Activated CD4-positive, alpha-beta T cell treated with anti-CD3 and anti-CD28 coated beads for 24 hours (primary cell): Measurements from ENCODE around the gene NYNRIN.

Experiments
- DNase-seq, 2 donors: peaks; one replicate each; pipeline ENCODE4 v3.0.0-alpha.2; 2020; ENCODE audit warnings: low read depth in 2 of 2

Gene NYNRIN

DNA sequence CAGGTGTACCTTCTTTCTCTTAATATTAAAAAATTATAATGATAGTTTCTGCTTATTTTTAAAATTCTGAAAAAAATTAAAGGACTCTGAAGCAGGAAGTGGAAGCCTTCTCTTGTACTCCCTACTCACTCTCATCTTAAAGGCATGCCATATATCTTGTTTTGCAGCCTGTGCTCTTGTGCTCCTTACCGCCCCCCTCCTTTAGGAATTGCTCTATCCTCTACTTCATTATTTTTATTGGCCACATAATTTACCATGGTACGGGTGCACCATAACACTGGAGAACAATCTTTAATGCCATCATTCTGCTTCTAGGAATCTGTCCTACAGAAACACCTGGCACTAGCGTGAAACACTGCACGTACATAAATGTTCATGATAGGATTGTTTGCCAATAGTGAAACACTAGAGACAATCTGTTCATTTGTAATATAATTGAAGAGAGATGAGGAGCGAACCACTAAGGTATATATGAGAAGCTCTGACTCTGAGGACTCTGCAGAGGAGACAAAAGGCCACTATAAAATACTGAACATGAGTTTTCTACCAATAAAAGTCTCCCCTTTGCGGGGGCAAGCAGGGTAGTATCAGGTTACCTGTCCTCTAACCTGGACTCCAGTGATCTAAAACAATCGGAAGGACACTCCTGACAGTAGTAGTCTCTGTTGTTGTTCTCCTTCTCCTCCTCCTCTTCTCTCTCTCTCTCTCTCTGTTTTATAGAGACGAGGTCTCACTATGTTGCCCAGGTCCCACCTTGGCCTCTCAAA is 6.3 kb upstream of the NYNRIN start:
- no peak for DNase-seq

DNA sequence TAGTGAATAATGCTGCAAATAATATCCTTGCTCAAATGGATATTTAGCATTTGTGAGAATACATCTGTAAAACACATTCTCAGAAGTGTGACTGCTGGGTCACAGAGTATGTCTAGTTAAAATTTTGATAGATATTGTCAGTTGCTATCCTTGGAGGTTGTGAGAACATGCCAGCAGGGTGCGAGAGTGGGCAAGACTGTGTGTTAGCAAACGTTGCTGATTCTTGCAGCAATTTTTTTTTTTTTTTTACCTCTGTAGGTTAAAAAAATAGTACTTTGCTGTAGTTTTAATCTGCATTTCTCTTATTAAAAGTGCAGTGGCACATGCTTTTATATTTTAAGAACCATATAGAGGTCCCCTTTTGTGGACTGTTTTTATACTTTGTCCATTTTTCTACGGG is 4.5 kb upstream of the NYNRIN start:
- no peak for DNase-seq

DNA sequence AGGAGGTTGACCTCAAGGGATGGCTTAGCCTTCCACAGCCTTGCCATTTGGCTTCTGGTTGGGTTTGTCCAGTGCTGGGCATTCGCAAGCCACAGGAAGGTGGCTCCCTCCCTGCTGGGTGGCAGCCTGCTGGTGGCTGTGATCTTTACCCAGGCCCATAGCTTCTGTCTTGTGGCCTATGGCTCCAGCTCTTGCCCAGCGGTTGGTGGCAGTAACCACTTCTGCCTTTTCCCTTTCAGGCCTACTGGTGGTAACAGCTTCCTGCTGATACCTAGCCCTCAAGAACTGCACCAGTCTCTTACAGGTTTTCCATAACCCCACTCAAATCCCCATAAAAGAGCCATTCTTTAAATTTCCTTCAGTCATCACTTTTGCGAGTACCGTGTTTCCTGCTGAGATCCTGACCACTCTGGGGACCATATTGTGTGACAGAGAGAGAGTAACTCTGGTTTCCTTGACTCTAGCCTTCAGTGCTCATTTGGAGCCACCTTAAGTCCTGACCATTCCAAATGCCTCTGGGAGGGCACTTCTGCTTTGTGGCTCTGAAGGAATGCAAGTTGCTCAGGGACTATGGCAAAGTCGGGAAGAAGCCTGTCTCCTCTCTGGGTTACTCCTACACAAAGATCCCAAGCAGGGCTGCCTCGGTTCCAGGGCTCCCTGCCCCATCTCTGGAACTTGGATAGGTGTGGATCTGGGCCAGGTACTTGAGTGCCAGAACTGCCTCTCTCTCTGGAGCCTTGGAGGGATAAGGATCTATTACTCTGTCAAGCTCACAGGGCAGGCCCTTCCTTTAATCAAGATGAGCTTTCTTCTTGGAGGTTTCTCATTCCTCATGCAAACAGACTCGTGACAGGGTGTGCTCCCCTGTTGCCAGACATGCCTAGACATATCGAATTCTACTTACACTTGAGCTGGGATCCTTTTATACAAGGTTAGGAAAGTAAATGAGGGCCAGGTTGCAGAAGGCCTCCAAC is 2.9 kb upstream of the NYNRIN start:
- DNase-seq = no peak

DNA sequence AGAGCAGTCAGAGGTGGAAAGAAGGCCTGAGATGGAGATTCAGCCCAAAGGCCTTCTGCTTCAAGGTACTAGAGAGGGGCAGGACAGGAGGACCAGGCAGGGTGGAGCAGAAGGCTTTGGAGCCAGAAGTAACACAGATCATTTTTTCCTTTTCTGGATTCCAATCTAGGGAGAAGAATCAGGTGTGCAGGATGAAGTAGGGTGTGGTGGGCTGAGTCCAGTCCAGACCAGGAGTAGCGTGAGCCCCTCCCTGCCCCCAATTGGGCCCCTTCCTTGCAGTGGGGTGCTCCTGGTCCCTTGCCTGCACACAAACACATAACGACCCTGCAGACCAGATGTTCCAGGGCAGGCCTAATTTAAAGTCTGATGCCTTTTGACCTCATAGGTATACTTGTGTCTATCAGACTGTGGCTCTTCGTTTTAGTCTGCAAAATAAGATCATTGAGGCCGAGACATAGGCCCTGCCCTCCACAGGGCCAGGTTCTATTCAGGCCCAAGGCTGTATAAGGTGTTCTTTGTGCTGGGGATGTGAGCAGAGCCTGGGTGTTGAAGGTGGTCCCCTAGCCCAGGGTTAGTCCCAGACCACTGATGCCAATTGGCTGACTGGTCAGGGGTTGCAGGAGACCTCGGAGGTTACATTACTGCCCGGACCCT is 1.0 kb upstream of the NYNRIN start:
- no peak for DNase-seq

DNA sequence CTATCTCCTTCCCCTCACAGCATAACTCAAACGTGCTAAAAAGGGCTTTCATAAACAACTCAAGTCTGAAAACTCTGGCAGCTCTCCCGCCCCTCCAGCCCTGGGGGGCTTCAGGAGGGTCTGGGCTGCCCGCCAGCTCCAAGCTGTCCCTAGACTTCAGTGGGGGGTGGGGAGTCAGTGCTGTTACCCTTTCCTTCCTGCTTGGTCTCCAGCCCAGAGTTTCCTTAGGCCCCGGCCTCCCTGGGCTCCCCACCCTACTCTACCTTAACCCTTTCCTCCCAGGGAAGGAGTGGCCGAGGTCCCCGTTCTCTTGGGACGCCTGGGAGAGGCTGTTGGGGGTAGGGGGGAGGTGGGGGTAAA is 530 bp upstream of the NYNRIN start:
- DNase-seq = no peak

DNA sequence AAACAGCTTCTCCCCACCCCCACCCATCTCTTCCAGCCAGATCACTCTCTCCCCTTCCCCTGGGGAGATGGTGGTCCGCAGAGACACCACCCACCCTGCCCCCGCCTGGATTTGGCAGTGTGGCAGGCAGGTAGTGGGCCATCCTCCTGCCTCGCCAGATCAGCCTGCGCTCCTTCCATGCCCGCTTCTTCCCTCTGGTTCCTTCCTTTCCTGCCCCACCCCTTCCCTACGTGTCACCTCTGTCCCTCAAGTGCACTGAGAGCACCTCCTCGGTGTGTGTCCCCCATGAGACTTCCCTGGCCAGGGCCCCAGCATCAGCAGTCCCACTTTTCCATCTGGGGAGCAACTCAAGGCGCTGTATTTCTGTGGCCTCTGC is 632 bp downstream of the NYNRIN start:
- DNase-seq = no peak

DNA sequence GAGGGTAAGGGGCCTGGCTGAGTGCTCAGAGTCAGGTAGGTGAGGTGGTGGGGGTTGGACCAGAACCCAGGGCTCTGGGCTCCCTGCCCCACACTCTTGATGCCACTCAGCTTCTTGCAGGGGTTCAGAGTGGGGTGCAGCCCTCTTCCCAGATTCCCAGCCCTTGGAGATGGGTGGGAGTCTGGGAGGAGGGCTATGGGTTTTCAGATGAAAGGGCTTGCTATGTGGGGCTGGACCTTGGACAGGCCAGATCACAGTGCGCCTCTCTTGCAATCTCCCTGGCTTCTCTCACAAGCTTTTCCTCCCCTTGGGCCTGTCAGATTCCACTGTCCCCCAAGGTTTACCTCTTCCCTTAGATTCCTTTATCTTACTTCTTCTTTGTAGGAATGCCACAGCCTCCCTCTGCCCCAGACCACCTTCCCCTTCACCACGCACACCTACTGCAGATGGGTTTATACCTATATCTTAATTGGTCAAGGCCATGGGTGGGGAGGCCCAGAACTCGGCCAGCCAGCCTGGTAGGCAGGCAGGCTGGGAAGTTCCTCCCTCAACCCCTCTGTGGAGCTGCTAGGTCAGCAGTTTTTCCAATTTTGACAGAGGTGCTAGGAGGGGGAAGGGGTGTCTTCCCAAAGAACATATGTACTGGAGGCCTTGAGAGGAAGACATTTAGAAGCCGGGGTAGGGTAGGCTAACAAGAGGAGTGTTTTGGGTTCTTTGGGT is 1.4 kb downstream of the NYNRIN start:
- DNase-seq = no peak

DNA sequence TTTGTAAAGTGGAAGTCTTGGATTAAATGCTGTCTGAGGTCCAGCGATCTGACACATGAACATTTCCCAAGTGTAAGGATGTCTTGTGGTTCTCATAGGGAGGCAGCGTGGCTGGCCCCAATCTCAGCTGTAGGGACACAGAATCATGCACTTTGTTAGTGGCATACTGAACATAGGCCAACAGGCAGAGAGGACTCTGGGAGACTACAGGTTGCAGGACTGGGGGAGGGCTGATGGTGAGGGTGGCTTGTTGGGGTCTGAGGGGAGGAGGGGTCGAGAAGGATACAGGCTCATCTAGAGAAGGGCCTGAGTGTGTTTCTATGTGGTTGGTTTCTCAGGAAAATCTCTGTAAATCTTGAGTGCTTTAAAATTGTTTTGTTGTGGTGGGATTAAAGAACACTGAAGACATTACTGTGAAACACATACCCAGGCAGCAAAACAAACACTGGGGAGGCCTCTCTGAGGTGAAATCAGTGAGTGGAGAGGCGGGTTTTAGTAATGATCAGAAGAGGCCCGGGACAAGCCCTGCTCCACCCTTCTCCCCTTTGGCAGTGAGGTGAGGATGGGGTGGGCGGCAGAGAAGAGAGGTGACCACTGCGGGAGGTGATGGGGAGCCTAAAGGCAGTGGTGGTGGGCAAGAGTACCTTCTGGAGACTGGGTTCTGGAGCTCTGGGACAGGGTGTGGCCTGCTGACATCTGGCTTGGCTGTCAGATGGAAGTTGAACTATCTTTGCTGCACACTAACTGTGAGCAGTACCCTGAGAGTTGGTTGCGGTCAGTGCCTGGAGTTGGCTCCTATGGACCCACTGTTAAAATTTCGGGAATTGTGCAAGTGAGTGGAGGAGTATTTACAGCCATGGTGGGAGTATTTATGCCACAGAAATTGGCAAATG is 3.3 kb downstream of the NYNRIN start:
- no peak for DNase-seq

DNA sequence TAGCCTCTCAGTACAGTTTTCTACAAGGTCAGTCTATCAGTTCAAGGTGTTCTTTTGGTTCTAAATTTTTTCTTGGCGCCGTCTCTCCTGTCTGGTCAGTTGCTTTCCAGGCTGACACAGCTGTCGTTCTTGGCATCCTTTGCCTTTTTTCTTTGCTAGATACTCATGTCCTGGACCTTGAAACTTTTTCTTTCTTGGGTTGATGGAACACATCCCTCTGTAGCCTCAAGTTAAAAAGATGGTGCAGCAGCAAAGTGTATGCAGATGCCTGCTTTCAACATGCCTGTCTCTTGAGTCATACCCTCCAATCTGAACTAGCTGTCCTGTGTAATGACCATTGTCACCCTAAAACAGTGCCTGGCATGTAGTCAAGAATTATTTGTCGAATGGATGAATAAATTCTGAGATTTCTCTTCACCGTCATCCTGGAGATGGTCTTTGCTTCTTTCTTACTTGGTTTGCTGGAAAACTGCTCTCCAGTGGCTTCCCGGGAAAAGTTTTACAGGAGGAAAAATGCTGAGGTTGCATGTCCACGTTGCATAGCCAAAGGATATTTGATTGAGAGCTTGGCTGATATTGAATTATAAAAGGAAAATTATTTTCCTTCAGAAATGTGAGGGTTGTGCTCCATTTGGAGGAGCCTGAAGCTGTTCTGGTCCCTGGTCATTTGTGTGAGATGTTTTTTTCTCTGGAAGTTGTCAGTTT is 4.6 kb downstream of the NYNRIN start:
- DNase-seq = no peak

DNA sequence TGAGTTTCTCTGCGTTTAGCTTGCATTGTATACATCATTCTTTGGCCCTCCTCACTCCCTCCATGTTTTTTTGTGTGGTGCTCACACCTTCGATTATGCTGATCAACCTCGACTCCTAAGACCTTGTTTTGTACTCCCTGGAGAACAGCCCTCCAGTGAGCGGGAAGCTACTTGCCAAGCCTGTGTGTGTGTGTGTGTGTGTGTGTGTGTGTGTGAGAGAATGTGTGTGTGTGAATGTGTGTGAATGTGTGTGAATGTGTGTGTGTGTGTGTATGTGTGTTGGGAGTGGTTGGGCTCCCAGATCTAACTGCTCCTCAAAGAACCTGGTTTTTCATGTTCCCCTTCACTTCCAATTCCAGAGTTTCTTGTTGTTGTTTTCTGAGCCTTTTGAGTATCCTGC is 6.0 kb downstream of the NYNRIN start:
- no peak for DNase-seq

DNA sequence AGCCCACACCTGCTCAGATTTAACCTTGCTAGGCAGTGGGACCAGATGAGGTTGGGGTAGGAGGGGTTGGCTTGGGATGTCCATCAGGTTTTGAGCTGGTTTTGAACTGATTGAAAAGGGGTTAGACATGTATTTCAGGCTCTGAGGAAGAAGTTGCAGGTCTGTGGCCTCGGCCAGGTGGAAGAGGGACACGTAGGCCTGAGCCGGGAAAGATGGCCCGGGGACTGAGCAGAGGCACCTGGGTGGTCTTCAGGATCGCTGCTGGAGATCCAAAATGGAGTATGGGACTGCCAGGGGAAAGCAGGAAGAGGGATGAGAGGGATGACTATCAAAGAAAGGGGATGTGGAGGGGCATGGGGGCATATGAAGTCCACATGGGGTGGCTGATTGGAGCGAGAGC is 7.6 kb downstream of the NYNRIN start:
- DNase-seq = no peak

DNA sequence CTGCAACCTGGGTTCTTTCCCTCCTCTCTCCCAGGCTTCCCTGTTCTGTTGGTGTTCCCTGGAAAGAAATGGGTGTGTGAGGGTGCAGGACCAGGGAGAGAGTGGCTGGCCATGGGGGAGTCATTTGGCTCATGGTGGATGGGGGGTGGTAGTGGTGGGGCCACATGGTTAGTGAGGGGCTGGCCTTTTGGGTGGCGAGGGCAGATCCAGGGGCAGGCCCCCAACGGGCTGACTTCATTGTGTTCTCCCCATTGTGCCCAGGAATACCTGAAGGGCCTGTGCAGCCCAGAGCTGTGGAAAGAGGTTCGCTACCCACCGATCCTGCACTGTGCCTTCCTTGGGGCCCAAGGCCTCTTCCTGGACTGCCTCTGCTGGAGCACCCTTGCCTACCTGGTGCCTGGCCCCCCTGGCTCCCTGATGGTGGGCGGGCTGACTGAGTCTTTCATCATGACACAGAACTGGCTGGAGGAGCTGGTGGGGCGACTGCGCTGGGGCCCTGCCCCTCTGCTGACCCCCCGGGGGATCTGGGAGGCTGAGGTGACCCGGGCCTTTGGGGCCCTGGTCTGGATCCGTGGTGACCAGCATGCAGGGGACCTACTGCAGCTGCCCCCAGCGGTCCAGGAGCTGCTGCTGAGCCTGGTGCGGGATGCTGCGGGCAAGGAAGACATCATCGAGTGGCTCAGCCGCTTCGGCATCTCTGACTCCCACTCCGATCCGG is 9.0 kb downstream of the NYNRIN start:
- no peak for DNase-seq

DNA sequence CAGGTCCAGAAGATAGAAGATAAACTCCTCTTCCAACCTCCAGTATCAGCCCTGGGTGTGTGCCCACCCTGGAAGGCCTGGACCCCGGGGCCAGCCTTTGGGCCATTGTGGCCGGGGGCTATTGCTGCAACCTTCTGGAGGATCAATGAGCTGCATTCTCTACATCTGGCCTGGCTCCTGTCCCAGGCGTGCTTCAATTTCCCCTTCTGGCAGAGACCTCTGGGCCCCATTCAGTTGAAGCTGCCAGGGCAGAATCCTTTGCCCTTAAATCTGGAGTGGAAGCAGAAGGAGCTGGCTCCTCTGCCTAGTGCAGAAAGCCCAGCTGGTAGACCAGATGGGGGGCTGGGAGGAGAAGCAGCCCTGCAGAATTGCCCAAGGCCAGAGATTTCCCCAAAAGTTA is 10.0 kb downstream of the NYNRIN start:
- no peak for DNase-seq

DNA sequence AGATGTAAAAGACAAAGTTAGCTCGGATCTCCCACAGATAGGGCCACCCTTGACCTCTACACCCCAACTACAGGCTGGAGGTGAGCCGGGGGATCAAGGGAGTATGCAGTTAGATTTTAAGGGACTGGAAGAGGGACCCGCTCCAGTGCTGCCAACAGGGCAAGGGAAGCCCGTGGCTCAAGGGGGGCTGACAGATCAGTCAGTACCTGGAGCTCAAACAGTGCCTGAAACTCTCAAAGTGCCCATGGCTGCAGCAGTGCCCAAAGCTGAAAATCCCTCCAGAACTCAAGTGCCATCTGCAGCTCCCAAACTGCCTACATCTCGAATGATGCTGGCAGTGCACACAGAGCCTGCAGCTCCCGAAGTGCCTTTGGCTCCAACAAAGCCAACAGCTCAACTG is 10.4 kb downstream of the NYNRIN start:
- no peak for DNase-seq

DNA sequence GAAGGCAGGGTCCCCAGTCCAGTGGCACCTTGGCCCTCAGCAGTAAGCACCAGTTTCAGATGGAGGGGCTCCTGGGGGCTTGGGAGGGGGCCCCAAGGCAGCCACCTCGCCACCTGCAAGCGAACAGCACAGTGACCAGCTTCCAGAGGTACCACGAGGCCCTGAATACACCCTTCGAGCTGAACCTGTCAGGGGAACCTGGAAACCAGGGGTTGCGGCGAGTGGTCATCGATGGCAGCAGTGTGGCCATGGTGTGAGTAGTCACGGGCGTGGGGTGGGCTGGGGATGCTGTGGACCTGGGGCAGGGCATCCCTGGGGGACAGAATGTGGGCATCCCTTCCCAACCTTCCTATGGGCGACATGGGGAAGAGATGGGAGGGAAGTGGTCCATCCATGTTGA is 11.2 kb downstream of the NYNRIN start:
- DNase-seq = no peak

DNA sequence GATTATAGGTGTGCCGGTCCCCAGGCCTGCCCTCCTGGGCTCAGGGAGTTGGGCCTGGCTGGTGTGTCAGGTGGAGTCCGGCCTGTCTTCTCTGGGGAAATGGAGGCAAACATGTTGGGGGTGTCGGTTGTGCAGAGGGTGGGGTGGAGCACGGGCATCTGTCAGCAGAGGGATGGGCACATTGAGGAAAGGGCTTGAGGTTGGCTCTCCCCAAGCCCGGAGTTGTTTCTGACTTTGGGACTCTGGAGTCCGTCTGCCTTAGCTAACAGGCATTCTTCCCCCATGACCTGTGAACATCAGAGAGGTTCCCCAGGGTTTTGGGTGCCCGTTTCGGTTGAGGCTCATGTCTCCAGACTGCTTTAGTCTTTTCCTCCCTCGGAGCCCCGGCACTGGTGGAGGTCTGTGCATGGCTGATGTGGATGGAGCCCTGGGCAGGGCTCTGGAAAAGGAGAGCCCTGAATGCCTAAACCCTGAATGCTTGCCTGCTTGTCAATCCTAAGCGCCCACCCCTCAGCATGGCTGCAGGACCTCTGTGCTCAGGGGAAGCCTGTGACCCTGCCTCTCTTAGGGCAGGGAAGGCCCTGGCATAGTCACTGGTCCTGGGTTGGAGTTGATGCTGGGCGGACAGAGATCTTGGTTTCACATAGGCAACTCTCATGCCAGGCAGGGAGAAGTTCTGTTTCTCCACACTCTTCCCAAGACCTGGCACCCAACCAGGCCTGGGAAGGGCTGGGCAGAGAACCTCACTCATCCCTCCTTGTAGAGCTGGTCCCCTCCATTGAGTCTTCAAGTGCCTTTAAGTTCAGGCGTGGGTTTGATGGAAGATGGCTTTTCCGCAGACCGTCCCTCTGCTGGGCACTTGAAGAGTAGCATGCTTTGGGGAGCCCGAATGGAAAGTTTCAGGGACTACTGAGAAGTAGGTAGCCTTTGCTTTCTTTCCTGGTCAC is 12.9 kb downstream of the NYNRIN start:
- DNase-seq = no peak

DNA sequence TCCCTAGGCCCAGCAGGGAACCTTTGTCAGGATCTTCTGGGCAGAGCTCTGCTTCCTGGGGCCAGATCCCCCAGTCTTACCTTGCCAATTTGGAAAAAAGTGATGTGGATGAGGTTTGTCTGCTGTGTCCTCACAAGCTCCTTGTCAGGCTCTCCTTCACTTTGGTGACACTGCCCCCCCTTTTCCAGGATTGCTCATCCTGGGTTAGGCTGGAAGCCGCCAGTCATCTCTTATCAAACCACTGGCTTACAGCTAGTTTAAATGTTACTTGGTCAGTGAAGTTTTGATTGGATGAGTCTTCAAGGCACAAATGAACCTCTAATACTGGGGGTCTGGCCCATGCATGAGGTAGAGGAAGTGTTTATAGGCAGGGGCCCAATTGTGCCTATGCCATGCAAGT is 15.3 kb downstream of the NYNRIN start:
- no peak for DNase-seq

DNA sequence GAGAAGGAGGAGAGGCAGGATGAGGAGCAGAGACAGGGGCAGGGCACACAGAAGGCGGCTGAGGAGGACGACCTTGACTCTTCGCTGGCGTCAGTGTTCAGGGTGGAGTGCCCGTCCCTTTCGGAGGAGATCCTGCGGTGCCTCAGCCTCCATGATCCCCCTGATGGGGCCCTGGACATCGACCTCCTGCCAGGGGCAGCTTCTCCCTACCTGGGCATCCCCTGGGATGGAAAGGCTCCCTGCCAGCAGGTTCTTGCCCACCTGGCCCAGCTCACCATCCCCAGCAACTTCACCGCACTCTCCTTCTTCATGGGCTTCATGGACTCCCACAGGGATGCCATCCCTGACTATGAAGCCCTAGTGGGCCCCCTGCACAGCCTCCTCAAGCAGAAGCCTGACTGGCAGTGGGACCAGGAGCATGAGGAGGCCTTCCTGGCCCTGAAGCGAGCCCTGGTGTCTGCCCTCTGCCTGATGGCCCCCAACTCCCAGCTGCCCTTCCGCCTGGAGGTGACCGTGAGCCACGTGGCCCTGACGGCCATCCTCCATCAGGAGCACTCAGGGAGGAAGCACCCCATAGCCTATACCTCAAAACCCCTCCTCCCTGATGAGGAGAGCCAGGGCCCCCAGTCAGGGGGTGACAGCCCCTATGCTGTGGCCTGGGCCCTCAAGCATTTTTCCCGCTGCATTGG is 16.1 kb downstream of the NYNRIN start:
- no peak for DNase-seq
